IMR-90 (cell line): Measurements from ENCODE around the gene MON2. TPM values are rescaled to one million over a fixed set of nuclear protein-coding genes. Genes with fewer than 3 reads are reported as not detected.

Experiments
- ATAC-seq: fragments of 200-7000 bp; cut with Tn5 transposase; 2 replicates; pipeline ENCODE4 v1.9.1; 2020; ENCODE audit warnings: low read depth, mild to moderate bottlenecking, moderate library complexity
- BruUV-seq: library from RNA; stranded (reverse); fragments of 400-500 nt; replicated peaks from 2 replicates; lab custom pipeline; 2021; lab: Mats Ljungman, UMichigan
- CTCF ChIA-PET: fragments of 300-600 bp; formaldehyde crosslinking; extraction: SDS; loops from one replicate; lab custom pipeline; 2021; ENCODE audit warnings: antibody characterized with exemption; lab: Yijun Ruan, JAX
- POLR2A ChIA-PET: fragments of 300-600 bp; sonication (Branson Sonifier 250); formaldehyde crosslinking; loops from one replicate; lab custom pipeline; 2022; ENCODE audit warnings: antibody characterized with exemption; ENCODE audit not compliant: unreplicated experiment; lab: Charles Lee
- DNase-seq: peaks from one replicate; pipeline ENCODE4 v3.0.0; 2013
- H2AFZ ChIP-seq: replicated peaks from 2 replicates; pipeline ENCODE3; 2013; ENCODE audit warnings: low read length, mild to moderate bottlenecking; ENCODE audit not compliant: poor library complexity
- H2AK5ac ChIP-seq: 2 replicates; pipeline ENCODE4 v1.6.1; 2013; ENCODE audit warnings: low read depth, low read length, inconsistent platforms
- H2AK9ac ChIP-seq: replicated peaks from 2 replicates; pipeline ENCODE3; 2013; ENCODE audit warnings: mild to moderate bottlenecking, low read depth, low read length, moderate library complexity; ENCODE audit not compliant: poor library complexity
- H2BK120ac ChIP-seq: 2 replicates; pipeline ENCODE4 v1.6.1; 2013; ENCODE audit warnings: low read depth, low read length, inconsistent platforms
- H2BK15ac ChIP-seq: 3 replicates; pipeline ENCODE4 v1.6.1; 2013; ENCODE audit warnings: low read depth, low read length, inconsistent platforms
- H2BK20ac ChIP-seq: 2 replicates; pipeline ENCODE4 v1.6.1; 2013; ENCODE audit warnings: low read depth, mild to moderate bottlenecking, inconsistent platforms, low read length, moderate library complexity
- H2BK5ac ChIP-seq: 2 replicates; pipeline ENCODE4 v1.6.1; 2013; ENCODE audit warnings: mild to moderate bottlenecking, low read depth, low read length, inconsistent platforms; ENCODE audit not compliant: poor library complexity, severe bottlenecking
- H3K14ac ChIP-seq: replicated peaks from 2 replicates; pipeline ENCODE4 v1.6.1; 2013; ENCODE audit warnings: low read depth, low read length, inconsistent platforms
- H3K18ac ChIP-seq: 2 replicates; pipeline ENCODE4 v1.6.1; 2013; ENCODE audit warnings: low read depth, low read length, control low read depth
- H3K23ac ChIP-seq: 2 replicates; pipeline ENCODE4 v1.6.1; 2013; ENCODE audit warnings: low read depth, low read length, inconsistent platforms
- H3K27ac ChIP-seq: 2 replicates; pipeline ENCODE4 v1.5.1; 2013; ENCODE audit warnings: mild to moderate bottlenecking, control low read depth, low read length; ENCODE audit not compliant: insufficient read depth
- H3K27me3 ChIP-seq: 2 replicates; pipeline ENCODE4 v1.6.1; 2013; ENCODE audit warnings: low read length; ENCODE audit not compliant: control insufficient read depth, insufficient read depth
- H3K36me3 ChIP-seq: 2 replicates; pipeline ENCODE4 v1.6.1; 2013; ENCODE audit warnings: low read length, mixed read lengths; ENCODE audit not compliant: control insufficient read depth, insufficient read depth
- H3K4ac ChIP-seq: 2 replicates; pipeline ENCODE4 v1.6.1; 2013; ENCODE audit warnings: low read depth, low read length, inconsistent platforms
- H3K4me1 ChIP-seq: 2 replicates; pipeline ENCODE4 v1.6.1; 2013; ENCODE audit warnings: low read length, mixed read lengths; ENCODE audit not compliant: control insufficient read depth, insufficient read depth
- H3K4me2 ChIP-seq: 2 replicates; pipeline ENCODE4 v1.6.1; 2013; ENCODE audit warnings: low read depth, mild to moderate bottlenecking, control low read depth, low read length, moderate library complexity
- H3K4me3 ChIP-seq: 2 replicates; pipeline ENCODE4 v1.5.1; 2013; ENCODE audit warnings: low read depth, mild to moderate bottlenecking, control low read depth, low read length, moderate library complexity; ENCODE audit not compliant: insufficient read depth
- H3K56ac ChIP-seq: 2 replicates; pipeline ENCODE4 v1.6.1; 2013; ENCODE audit warnings: low read length, inconsistent platforms; ENCODE audit not compliant: insufficient read depth; ENCODE audit errors: extremely low read depth
- H3K79me1 ChIP-seq, 2 experiments: 2 replicates each; pipeline ENCODE4 v1.6.1; 2013; ENCODE audit warnings: low read length in 2 of 2, inconsistent platforms in 1 of 2, low read depth in 1 of 2
- H3K9ac ChIP-seq: 2 replicates; pipeline ENCODE4 v1.6.1; 2013; ENCODE audit warnings: low read depth, low read length, control low read depth
- H3K9me1 ChIP-seq: 2 replicates; pipeline ENCODE4 v1.6.1; 2013; ENCODE audit warnings: low read length, inconsistent platforms; ENCODE audit not compliant: insufficient read depth
- H3K9me3 ChIP-seq: 2 replicates; pipeline ENCODE4 v1.6.1; 2013; ENCODE audit warnings: low read length; ENCODE audit not compliant: control insufficient read depth, insufficient read depth
- H4K20me1 ChIP-seq: 2 replicates; pipeline ENCODE4 v1.6.1; 2013; ENCODE audit warnings: low read length, inconsistent platforms; ENCODE audit not compliant: insufficient read depth
- H4K5ac ChIP-seq: 2 replicates; pipeline ENCODE4 v1.6.1; 2013; ENCODE audit warnings: mild to moderate bottlenecking, low read depth, low read length, control low read depth
- H4K8ac ChIP-seq, 2 experiments: 2 replicates each; pipeline ENCODE4 v1.6.1; 2013; ENCODE audit warnings: low read depth in 2 of 2, low read length in 2 of 2, control low read depth in 1 of 2, inconsistent platforms in 1 of 2
- H4K91ac ChIP-seq: 2 replicates; pipeline ENCODE4 v1.6.1; 2013; ENCODE audit warnings: low read depth, low read length, inconsistent platforms; ENCODE audit not compliant: insufficient read depth
- BHLHE40 ChIP-seq: fragments of 150-350 bp; IDR thresholded peaks from 2 replicates; pipeline ENCODE4 v1.6.1; 2016; ENCODE audit warnings: mild to moderate bottlenecking, low read depth, low read length
- CEBPB ChIP-seq: IDR thresholded peaks from 2 replicates; pipeline ENCODE4 v1.6.1; 2012; ENCODE audit warnings: low read depth, low read length, improper control_type of control experiment
- CHD1 ChIP-seq: IDR thresholded peaks from 2 replicates; pipeline ENCODE4 v1.6.1; 2012; ENCODE audit warnings: low read depth, low read length, improper control_type of control experiment
- CTCF ChIP-seq: conservative IDR thresholded peaks from 2 replicates; pipeline ENCODE4 v1.5.1; 2012; ENCODE audit warnings: mild to moderate bottlenecking, low read depth, low read length, improper control_type of control experiment
- NFE2L2 ChIP-seq: fragments of 150-350 bp; IDR thresholded peaks from 2 replicates; pipeline ENCODE4 v1.6.1; 2016; ENCODE audit warnings: low read depth, mild to moderate bottlenecking, low read length
- POLR2A ChIP-seq: IDR thresholded peaks from 2 replicates; pipeline ENCODE4 v1.6.1; 2012; ENCODE audit warnings: mild to moderate bottlenecking, low read depth, low read length
- RAD21 ChIP-seq: IDR thresholded peaks from 2 replicates; pipeline ENCODE4 v1.6.1; 2012; ENCODE audit warnings: low read length, improper control_type of control experiment
- SMC3 ChIP-seq: fragments of 150-350 bp; IDR thresholded peaks from 2 replicates; pipeline ENCODE4 v1.6.1; 2016; ENCODE audit warnings: low read depth, mild to moderate bottlenecking, antibody characterized with exemption, low read length, moderate library complexity
- USF2 ChIP-seq: fragments of 150-350 bp; IDR thresholded peaks from 2 replicates; pipeline ENCODE4 v1.6.1; 2017; ENCODE audit warnings: mild to moderate bottlenecking, antibody characterized with exemption, low read length, low read depth
- dilution Hi-C: fragments of 300-500 bp; cut with HindIII; formaldehyde crosslinking; loops from one replicate; pipeline ENCODE4 v1.14.3; 2018; ENCODE audit warnings: low sequenced_read_pairs; ENCODE audit not compliant: unreplicated experiment
- in situ Hi-C: fragments of 300-500 bp; cut with MboI; formaldehyde crosslinking; loops from 3 replicates; pipeline ENCODE4 v1.14.3; 2019; ENCODE audit warnings: low sequenced_read_pairs, inconsistent platforms, mixed read lengths
- intact Hi-C: fragments of 100-400 bp; cut with micrococcal nuclease; formaldehyde crosslinking; loops from 2 replicates; pipeline ENCODE4 v1.10.0; 2022
- polyA plus RNA-seq, 3 experiments: library from polyadenylated mRNA; depleted of rRNA; stranded (reverse); fragments of >200 nt; gene quantifications; 2 replicates each; pipeline ENCODE4 v1.2.3, GENCODE V29; 2012; ENCODE audit warnings: low replicate concordance in 1 of 3
- total RNA-seq: library from RNA; depleted of rRNA; stranded (reverse); fragments of >200 nt; gene quantifications from 2 replicates; pipeline ENCODE4 v1.2.3, GENCODE V29; 2012

The MON2 gene
- total and polyA plus RNA-seq, 2 of the 4 experiments (the other 2 are of a cell fraction), result 13.2 to 39.3 TPM

- Histone ChIP-seq H4K91ac (no peak overlapping the region), H4K8ac (no peak overlapping the region), H2BK15ac (no peak overlapping the region), H3K14ac (no peak overlapping the region), H3K36me3 (no peaks in the 10 kb centered on the region), H4K5ac (no peak overlapping the region), H3K4ac (no peak overlapping the region), H3K79me1 (no peaks in the 10 kb centered on the region), H3K27me3 (peaks cover 2% of the 10 kb centered on the region; the same call in 1 of the 2 replicates), H3K56ac (no peak overlapping the region), H2AK5ac (no peak overlapping the region), H3K23ac (no peak overlapping the region), H3K18ac (no peak overlapping the region), H3K9me1 (no peaks in the 10 kb centered on the region), H3K4me1 (no peaks in the 10 kb centered on the region), H2BK120ac (no peak overlapping the region), H3K27ac (no peak overlapping the region), H2AFZ (no peak overlapping the region), H3K9me3 (peaks cover 2% of the 10 kb centered on the region; the same call in 1 of the 2 replicates), H2BK5ac (no peak overlapping the region), H3K4me3 (no peak overlapping the region), H2BK20ac (no peak overlapping the region), H4K20me1 (no peaks in the 10 kb centered on the region), H2AK9ac (no peak overlapping the region), H3K9ac (no peak overlapping the region), H3K4me2 (no peak overlapping the region)
- no peak for TF ChIP-seq NFE2L2
- no peak for TF ChIP-seq USF2
- no peak for TF ChIP-seq CEBPB
- no peak for TF ChIP-seq SMC3
- TF ChIP-seq POLR2A, result no peak
- no peak for TF ChIP-seq CTCF
- no peak for TF ChIP-seq RAD21
- TF ChIP-seq BHLHE40, result no peak
- TF ChIP-seq CHD1, result no peak
- no peak for ATAC-seq
- DNase-seq, result no peak
- dilution Hi-C loops (no loop called here), in situ Hi-C loops (no loop called here), intact Hi-C loops (no loop called here)
- BruUV-seq, result no TSS peak
- ChIA-PET POLR2A (no interaction called here), CTCF (no interaction called here)
Observed at GRCh38 chr12:62459976-62460375, 6.7 kb upstream of the MON2 start.
